G401 (cell line): ENCODE measurements around the gene SDC1. TPM values are rescaled to one million over a fixed set of nuclear protein-coding genes. Genes with fewer than 3 reads are reported as not detected.
"Not testable (repeated sequence)": the region's sequence is repeated elsewhere in the genome, so short reads cannot be mapped to it uniquely, and the experiment has no call there.

Source experiments
- DNase-seq: peaks from one replicate; pipeline ENCODE4 v3.0.0-alpha.2; 2015; ENCODE audit warnings: low spot score
- in situ Hi-C: cut with HindIII; loops from 2 replicates; pipeline ENCODE4 v1.10.0; 2016; ENCODE audit warnings: low sequenced_read_pairs, mixed read lengths
- total RNA-seq: library from RNA; depleted of rRNA; stranded (reverse); fragments of >200 nt; shearing (Covaris generic); gene quantifications from 2 replicates; pipeline ENCODE4 v1.2.3, GENCODE V29; 2014; rRNA removed

SDC1 gene, protein sequence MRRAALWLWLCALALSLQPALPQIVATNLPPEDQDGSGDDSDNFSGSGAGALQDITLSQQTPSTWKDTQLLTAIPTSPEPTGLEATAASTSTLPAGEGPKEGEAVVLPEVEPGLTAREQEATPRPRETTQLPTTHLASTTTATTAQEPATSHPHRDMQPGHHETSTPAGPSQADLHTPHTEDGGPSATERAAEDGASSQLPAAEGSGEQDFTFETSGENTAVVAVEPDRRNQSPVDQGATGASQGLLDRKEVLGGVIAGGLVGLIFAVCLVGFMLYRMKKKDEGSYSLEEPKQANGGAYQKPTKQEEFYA
- total RNA-seq = 37.4 and 45.5 TPM in 2 replicates

DNA sequence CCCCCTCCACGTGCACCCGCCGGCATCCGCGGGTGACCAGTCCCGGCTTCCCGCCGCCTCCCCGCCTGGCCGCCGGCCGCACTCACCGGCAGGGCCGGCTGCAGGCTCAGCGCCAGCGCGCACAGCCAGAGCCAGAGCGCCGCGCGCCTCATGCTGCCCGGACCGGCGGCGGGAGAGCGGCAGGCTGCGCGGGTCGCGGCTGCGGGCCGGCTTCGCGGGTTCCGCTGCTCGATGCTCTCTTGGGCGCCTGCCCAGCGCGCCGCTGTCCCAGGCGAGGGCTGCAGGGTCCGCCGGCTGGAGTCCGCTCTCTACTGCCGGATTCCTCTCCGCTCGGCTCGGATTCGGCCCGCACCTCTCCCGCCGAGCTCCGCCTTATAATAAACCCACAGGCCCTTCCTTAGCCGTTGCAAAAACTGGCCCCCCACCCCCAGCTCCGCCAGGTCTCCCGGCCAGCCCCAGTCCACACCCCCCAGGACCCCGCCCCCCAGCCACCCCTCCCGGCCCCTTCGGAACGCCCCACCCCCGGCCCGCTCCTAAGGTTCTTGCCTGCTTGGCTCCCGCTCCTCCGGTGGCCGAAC lies at the start of gene SDC1:
TSS of gene SDC1 (minus strand) at position 415 of the 578 bp plus-strand sequence. CDS start at position 152, 263 bp downstream.
- in situ Hi-C loops = no loop called here
- DNase-seq = peak; percentile 17

DNA sequence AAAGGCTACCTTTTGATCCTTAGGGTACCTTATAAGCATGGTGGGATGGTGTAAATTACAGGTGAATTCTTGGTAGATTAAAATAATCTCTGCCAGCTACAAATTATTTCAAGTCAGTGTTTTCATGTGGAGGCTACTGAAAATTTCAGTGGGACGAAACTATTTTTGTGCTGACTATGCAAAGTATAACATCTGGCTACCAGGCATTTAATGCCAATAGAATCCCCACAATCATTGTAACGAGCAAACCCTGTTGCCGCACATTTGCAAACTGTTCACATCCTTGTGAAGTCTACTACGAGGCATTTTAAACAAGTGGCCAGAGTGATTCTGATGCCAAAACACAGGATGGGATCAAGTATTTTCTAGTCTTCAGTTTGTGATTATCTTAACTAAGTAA lies 48.1 kb upstream of the SDC1 start:
- DNase-seq = no peak

DNA sequence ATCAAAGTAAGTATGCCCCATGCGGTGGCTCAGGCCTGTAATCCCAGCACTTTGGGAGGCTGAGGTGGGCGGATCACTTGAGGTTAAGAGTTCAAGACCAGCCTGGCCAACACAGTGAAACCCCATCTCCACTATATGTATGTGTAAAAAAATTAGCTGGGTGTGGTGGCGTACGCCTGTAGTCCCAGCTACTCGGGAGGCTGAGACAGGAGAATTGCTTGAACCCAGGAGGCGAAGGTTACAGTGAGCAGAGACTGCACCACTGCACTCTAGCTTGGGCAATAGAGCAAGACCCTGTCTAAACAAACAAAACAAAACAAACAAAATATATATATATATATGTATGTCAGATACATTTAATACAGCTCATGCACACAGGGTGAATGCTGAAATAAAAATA lies 43.4 kb upstream of the SDC1 start:
- in situ Hi-C loops = not testable (repeated sequence)

More for the DNA sequence above, 48.1 kb upstream of the SDC1 start:
- in situ Hi-C loops = no loop called here

DNA sequence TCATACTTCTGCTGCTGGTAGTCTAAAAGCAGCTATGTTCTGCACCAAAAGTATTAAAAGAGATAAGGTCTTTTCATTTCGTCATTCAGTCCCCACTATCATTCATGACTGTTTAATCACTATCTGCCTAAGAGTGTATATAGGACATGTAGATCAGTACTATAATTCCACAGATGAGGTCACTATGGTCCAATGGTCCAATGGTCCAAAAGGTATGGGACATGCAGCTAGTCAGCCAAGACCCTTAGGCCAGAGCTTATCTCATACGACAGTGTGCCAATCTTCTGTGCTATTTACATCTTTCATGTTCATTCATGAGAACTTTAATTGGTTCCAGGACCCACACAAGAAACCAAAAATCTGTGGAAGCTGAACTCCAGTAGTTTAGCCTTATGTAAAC lies 42.6 kb upstream of the SDC1 start:
- no peak for DNase-seq
- in situ Hi-C loops = no loop called here

More for the DNA sequence above, 43.4 kb upstream of the SDC1 start:
- DNase-seq = not testable (repeated sequence)

DNA sequence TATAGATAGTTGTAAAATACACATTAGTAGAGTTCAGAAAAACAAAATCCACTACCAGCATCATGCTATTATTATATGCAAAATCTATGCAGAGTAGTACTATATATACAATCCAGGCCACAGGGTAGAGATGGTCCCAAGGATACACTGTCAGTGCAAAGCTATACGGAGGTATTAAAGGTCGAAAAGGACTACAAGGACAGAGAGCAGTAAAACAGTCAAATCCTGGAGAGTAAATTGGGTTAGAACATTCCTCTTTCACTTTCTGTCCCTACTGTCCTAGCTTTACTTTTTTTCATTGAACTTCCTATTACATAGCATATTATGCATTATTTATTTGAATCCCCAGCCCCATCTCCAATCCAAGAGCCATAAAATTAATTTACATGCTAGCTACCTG lies 39.7 kb upstream of the SDC1 start:
- no peak for DNase-seq
- in situ Hi-C loops = no loop called here

DNA sequence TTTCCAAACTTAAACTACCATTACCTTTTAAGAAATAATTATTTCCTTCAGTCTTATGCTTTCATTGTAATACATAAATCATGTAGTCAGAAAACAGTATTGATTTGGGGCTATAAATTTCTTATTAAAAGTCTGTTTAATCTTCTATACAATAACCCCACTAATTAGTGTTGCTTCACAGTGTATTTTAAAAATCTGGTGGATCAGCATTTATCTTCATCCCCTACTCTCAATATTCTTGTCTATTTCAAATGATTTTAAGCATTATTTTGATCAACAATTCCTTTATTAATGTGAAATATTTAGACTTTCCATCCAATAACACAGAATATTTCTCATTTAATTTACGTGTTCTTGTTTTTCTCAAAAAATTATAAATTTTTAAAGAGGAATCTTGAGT lies 32.5 kb upstream of the SDC1 start:
- in situ Hi-C loops = no loop called here
- DNase-seq = no peak

DNA sequence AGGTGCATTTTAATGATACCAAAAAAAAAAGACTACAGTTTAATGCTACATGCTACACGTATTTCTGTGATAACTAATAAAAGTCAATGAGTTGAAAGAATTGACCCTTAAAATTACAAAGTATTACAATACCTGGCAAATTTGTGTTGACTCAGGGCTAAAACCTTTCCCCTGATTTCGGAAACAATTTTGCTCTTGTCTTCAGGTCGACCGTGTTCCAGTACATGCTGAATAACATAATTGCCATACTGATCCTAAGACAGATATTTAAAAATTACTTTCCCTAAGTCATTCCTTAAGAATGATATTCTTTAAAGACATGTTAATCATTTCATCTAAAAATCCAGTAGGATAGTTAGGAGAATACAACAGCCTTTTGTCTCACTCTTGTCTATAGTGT lies 29.8 kb upstream of the SDC1 start:
- no peak for DNase-seq
- in situ Hi-C loops = no loop called here

DNA sequence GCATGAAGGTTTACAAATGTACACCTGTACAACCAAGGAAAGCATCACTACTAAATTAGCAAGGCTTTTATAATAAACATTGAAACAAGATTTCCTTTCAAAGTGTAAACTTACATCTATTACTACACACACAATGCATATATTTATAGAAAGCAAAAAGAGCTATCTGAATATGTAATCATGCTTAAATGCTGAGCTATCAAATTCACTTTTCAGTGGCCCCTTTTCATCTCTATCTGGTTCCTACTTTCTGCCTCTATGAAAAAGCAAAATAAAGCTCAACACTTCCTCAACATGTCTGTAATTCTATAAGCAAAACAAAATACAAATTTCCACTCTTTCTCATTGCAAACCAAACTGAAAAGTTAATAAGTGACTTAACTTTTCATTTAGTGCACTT lies 25.5 kb upstream of the SDC1 start:
- in situ Hi-C loops = no loop called here
- DNase-seq = no peak

DNA sequence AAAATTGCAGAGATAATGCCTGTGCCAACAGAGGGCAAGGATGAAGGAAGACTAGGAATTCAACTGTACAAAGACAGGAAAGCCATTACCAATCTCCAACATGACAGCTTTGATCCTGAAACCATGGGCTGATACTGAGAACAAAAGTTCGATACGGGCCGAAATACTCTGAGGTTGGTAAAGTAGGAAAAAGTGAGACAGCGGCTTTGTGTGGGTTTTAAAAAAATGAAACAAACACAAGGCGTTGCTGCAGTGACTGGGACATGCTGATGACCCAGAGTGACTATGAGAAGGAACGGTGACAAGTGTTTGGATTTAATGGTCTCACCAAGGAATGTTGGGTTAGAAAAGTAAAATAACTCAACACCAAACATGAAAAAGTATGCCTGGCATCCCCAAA lies 24.2 kb upstream of the SDC1 start:
- in situ Hi-C loops = no loop called here
- DNase-seq = no peak

DNA sequence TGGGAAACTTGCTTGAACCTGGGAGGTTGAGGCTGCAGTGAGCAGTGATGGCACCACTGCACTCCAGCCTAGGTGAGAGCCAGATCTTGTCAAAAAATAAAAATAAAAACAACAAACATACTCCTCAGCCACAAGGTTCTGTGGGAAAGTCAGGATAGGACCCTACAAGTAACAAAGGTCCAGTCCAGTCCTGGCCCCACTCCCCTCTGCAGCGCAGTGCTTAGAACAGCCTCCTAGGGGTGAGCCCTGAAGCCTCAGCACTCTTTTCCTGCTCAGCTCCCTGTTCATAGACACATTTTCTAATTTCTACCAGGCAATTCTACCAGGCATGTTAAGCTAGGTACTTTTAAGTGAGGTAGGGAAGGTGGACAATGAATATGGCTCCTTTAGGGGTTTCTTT lies 22.2 kb upstream of the SDC1 start:
- DNase-seq = no peak
- in situ Hi-C loops = no loop called here

DNA sequence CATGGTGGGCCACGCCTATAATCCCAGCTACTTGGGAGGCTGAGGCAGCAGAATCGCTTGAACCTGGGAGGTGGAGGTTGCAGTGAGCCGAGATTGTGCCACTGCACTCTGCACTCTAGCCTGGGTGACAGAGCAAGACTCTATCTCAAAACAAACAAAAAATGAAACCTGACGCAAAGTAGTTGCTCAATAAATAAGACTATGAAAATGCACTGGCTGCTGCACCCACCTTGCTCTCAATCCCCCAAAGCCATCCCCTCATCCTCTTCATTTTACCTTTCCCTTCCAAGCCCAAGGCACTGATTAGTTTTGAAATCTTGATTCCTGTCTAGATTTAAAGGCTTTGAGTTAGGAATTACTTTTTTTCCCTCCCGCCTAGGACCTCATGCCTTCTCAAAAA lies 18.7 kb upstream of the SDC1 start:
- in situ Hi-C loops = not testable (repeated sequence)

DNA sequence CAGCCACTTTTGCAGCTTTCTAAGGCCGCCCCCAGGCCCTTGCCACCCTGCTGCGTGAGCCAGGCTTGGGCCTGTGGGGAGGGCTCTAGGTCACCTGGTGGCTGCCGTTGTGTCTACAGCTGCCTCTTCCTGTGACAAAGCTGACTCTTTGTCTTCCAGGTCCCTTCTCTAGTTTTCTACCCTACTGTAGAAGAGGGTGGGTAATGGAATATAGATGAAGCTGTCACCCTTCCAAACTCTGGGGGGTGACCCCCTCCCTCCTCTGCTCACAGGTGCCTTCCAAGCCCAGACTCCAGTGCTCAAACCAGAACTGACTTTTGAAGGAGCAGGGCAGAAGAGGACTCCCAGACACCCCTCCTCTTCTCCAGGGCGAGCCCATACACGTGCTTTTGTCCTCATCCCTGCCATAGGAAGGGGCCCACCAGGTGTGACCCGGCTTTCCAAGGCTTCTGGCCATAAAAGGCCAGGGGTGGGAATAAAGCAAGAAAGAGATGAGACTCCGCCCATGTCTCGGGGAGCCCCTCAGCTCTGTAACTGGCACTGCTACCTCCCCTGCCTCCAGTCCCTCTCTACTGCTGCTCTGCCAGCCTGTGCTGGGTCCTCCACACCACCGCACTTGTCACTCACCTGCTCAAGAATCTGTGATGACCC lies 17.9 kb upstream of the SDC1 start:
- in situ Hi-C loops = no loop called here
- no peak for DNase-seq

More for the DNA sequence above, 18.7 kb upstream of the SDC1 start:
- DNase-seq = not testable (repeated sequence)

DNA sequence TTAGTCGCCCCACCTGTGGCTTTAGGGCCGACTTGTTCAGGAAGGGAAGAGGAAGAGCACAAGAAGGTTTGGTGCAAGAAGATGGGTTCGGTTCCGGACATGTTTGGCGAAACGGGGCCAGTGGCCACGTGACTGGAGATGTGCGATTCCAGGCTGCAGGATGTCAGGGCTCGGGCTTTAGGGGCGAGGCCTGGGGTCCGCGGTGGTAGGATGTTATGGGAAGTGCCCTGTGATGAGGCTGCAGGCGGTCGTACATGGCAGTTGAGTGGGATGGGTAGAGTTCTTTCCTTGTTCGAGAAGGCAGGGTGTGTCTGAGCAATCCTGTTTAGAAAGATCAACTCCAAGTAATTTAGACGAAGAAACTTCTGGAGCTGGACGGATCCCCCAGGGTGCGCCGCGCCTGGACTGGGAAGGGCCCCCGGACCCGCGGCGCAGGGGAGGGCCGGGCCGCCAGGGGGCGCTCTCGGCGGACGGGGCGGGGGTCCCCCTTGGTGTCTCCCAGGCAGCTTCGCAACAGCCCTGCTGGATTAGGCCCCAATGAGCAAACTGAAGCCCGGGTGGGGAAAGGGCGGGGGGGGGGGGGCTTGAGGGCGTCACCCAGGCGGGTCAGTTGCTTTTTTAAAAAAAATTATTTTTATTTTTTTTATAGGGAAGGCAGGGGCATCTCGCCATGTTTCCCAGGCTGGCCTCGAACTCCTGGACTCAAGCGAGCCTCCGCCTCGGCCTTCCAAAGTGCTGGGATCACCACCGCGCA lies 17.2 kb upstream of the SDC1 start:
- in situ Hi-C loops = no loop called here
- DNase-seq = no peak

DNA sequence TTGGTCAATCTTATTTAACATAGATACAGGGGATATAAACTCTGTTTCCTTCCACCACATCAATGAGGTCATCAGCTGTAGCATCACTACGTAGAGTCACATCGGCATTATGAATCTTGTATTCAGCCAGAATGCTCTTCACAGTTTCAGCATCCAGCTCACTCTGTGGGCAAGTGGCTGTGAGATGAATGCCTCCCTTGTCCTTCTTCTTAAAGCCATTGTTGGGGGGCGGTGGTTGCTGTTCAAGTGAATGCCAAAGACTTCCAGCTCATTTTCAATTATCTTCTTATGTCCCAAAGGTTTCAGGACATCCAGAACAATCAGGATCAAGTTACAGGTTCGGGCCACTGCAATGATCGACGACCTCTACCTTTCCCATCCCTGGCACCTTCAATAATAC lies 15.4 kb upstream of the SDC1 start:
- in situ Hi-C loops, DNase-seq: not testable (repeated sequence)

DNA sequence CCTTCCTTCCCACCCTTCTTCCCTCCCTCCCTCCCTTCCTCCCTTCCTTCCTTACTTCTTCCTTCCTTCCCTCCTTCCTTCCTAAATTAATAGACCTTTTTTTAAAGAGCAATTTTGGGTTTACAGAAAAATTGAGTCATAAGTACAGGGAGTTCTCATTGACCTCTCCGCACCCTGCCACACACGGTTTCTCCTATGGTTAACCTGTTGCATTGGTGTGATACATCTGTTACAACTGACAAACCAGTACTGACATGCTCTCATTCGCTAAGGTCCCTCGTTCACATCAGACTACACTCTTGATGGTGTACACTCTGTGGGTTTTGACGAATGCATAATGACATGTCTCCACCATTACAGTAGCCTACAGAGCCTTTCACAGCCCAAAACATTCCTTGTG lies 11.6 kb upstream of the SDC1 start:
- no peak for DNase-seq
- in situ Hi-C loops = no loop called here

DNA sequence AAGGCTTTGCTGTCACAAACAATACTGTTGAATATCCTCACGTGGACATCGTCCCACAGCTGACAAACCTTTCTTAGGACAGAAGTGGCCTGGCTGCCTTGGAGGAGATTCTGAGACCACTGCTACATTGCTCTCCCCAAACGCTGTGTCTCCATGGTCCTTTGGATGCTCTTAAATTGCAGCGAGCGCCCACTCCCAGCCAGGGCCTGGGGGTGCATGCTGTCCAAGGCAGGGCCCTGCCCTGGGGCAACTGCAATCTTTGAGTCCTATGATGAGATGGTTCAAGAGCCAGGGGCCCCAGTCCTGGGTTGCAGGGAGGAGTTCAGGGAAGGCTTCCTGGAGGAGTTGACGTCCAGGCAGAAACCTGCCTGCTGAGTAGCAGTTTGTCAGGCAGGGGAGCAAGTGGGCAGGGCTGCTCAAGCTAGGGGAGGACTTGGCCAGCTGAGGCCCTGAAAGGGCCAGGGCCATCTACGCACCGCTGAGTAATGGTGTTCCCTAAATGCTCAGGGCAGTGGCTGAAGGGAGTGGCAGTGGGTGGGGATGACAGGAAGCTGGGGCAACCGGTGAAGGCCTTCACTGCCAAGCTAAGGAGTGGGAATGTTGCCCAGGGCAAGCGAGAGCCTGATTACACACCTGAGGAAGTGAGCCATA lies 10.8 kb upstream of the SDC1 start:
- DNase-seq = no peak
- in situ Hi-C loops = no loop called here

DNA sequence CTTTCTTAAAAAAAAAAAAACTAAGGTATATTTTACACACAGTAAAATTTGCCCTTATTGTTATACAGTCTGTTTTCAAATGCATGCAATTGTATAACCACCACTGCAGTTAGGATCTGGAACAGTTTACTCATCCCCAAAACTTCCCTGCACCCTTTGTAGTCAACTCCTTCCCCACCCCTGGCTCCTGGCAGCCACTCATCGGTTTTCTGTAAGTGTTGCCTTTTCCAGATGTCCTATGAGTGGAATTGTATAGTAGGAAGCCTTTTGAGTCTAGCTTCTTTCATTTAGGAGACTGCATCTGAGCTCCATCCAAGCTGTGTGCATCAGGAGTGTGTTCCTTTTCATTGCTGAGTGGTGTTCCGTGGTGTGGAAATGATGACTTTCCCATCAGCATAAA lies 9.7 kb upstream of the SDC1 start:
- DNase-seq, in situ Hi-C loops: not testable (repeated sequence)

DNA sequence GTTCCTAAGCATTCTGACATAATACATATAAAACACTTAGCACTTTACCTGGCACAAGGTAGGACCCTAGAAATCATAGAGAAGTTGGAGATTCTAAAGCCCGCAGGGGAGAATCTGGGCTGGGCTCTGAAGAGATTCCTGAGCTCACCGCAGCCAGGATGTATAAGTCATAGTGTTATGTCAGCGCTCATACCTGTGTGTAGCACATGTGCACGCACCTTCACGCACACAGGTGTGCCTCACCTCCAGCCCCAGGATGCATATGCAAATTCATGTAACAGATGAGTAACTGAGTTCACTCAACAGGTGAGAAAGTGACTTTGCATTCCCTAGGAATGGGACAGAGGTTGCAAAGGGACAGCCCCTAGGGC lies 7.9 kb upstream of the SDC1 start:
- in situ Hi-C loops = no loop called here
- DNase-seq = no peak

DNA sequence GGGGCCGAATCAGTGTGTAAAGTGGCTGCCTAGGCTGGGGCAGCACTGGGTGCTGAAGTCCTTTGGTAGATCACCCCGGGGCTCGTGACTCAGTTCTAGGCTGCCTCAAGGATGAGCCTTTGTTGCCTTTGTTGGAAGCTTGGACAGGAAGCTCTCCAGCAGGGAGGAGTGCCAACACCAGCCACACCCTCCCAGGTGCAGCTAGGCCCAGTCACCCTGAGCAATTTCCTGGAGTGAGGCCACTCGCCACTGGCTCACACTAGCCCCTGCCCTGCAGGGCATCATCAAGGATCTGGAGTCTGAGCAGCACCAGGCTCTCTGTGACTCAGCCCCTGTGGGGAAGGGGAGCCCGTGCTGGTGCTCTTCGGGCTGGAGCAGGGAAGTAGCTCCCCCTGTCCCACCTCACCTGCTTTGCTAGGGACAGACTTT lies 6.7 kb upstream of the SDC1 start:
- DNase-seq = no peak
- in situ Hi-C loops = no loop called here
